RWPE2 (cell line): ENCODE measurements around the gene FETUB.

Source experiments
- ATAC-seq: fragments of 200-7000 bp; cut with Tn5 transposase; 3 replicates; pipeline ENCODE4 v1.9.1; 2021; ENCODE audit warnings: low read depth
- DNase-seq: peaks from one replicate; pipeline ENCODE4 v3.0.0-alpha.2; 2020; ENCODE audit warnings: low spot score
- H3K27ac ChIP-seq: fragments of 450-650 bp; 2 replicates; pipeline ENCODE4 v1.5.1; 2017; ENCODE audit warnings: mild to moderate bottlenecking; ENCODE audit not compliant: poor library complexity, severe bottlenecking
- H3K27me3 ChIP-seq: fragments of 250-450 bp; sonication (Bioruptor Pico); 2 replicates; pipeline ENCODE4 v1.5.1; 2021; ENCODE audit warnings: mild to moderate bottlenecking, moderate library complexity; ENCODE audit not compliant: insufficient read depth, poor library complexity, severe bottlenecking
- H3K36me3 ChIP-seq: fragments of 250-450 bp; sonication (Bioruptor Pico); 2 replicates; pipeline ENCODE4 v1.5.1; 2020; ENCODE audit warnings: low read depth, mild to moderate bottlenecking, moderate library complexity
- H3K4me1 ChIP-seq: fragments of 250-450 bp; sonication (Bioruptor Pico); 2 replicates; pipeline ENCODE4 v1.5.1; 2021; ENCODE audit warnings: mild to moderate bottlenecking, moderate library complexity; ENCODE audit not compliant: insufficient read depth, poor library complexity, severe bottlenecking
- H3K4me3 ChIP-seq: fragments of 250-450 bp; sonication (Bioruptor Pico); 2 replicates; pipeline ENCODE4 v1.5.1; 2021; ENCODE audit warnings: mild to moderate bottlenecking, moderate library complexity; ENCODE audit not compliant: severe bottlenecking
- H3K9me3 ChIP-seq: fragments of 250-450 bp; sonication (Bioruptor Pico); 2 replicates; pipeline ENCODE4 v1.5.1; 2021; ENCODE audit warnings: mild to moderate bottlenecking, moderate library complexity; ENCODE audit not compliant: severe bottlenecking
- CTCF ChIP-seq: fragments of 450-650 bp; IDR thresholded peaks from one replicate; pipeline ENCODE4 v1.5.1; 2017; ENCODE audit warnings: mild to moderate bottlenecking, moderate library complexity; ENCODE audit not compliant: poor library complexity, severe bottlenecking

The FETUB gene

GRCh38 chr3:186605561-186606545 lies 34.3 kb upstream of the FETUB start:
- no peak overlapping the region for H3K27ac ChIP-seq
- no peak for ATAC-seq
- H3K4me3 ChIP-seq, result no peak overlapping the region
- no peak for DNase-seq
- H3K9me3 ChIP-seq, result no peaks in the 10 kb centered on the region
- H3K36me3 ChIP-seq, result no peaks in the 10 kb centered on the region
- peaks cover 3% of the 10 kb centered on the region for H3K4me1 ChIP-seq
- TF ChIP-seq CTCF, result no peak
- H3K27me3 ChIP-seq, result no peaks in the 10 kb centered on the region

GRCh38 chr3:186608624-186609215 lies 31.5 kb upstream of the FETUB start:
- no peak for TF ChIP-seq CTCF
- H3K27ac ChIP-seq, result no peak overlapping the region
- DNase-seq (no peak), ATAC-seq (no peak)
- H3K4me3 ChIP-seq, result no peak overlapping the region
- H3K4me1 ChIP-seq, result peaks cover 3% of the 10 kb centered on the region
- no peaks in the 10 kb centered on the region for H3K9me3 ChIP-seq
- H3K36me3 ChIP-seq, result no peaks in the 10 kb centered on the region
- no peaks in the 10 kb centered on the region for H3K27me3 ChIP-seq

- Histone ChIP-seq H3K9me3 (no peaks in the 10 kb centered on the region), H3K4me1 (peaks cover 3% of the 10 kb centered on the region), H3K4me3 (no peak overlapping the region), H3K36me3 (no peaks in the 10 kb centered on the region), H3K27ac (no peak overlapping the region), H3K27me3 (no peaks in the 10 kb centered on the region)
- DNase-seq (no peak), ATAC-seq (peak; percentile 95)
- TF ChIP-seq CTCF, result peak; percentile 74
Observed at GRCh38 chr3:186609247-186609868, 30.8 kb upstream of the FETUB start.

GRCh38 chr3:186612065-186612464 lies 28.1 kb upstream of the FETUB start:
- no peak overlapping the region for H3K4me3 ChIP-seq
- no peaks in the 10 kb centered on the region for H3K36me3 ChIP-seq
- TF ChIP-seq CTCF, result no peak
- no peaks in the 10 kb centered on the region for H3K27me3 ChIP-seq
- H3K27ac ChIP-seq, result no peak overlapping the region
- no peaks in the 10 kb centered on the region for H3K9me3 ChIP-seq
- no peak for DNase-seq
- H3K4me1 ChIP-seq, result peaks cover 4% of the 10 kb centered on the region
- no peak for ATAC-seq
